HG03066 (cell line): ENCODE data around the gene CENPB.

Experiments
- ATAC-seq: cut with Tn5 transposase; IDR thresholded peaks from one replicate; pipeline ENCODE4 v1.9.1; 2021; ENCODE audit warnings: low read depth; ENCODE audit not compliant: unreplicated experiment

Gene CENPB

DNA sequence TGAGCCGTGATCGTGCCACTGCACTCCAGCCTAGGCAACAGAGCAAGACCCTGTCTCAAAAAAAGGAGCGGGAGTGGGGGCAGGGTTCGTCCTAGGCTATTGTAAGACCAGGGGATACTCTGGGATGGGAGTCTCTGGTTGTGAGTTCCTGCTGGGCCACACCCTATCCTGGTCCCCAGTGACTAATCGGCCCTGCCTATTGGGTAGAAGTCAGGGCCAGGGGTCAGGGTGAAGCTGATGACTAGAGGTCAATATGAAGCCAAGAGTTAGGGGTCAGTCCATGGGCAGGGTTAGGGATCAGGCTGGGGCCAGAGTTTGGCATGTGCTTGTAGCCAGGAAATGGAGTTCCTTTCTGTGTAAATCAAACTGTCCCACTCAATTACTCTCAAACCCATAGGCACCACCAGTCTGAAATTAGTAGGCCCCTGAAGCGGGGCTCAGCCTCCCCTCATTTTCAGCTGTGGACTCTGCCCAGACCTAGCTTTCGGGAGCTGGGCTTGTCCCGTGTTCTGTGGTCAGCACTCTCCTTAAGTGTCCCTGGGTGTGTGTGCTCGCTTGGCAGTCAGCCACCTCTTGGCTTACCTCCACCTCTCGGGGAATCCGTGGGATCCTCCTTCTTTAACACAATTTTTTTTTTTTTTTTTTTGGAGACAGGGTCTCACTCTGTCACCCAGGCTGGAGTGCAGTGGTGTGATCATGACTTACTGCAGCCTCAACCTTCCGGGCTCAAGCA is 52.3 kb downstream of the CENPB start:
- no peak for ATAC-seq
